ENCODE data around the gene GPR160.

DNA sequence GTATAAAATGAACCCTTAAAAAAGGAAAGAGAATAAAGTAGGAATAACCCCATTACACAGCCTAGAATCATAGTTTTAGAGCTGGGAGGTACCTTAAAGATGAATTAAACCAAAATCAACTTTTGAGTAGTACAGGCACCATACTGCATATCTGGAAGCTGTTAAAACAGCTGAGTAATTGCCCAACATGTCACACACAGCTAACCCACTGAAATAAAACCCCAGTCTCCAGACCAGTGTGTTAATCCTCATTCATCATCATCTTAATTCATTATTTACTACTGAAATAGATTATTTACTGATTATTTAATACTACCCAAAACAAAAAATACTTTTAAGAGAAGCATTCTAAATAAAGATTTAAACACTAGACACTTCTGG lies 52.8 kb downstream of the GPR160 start:
- TF ChIP-seq CTCF (IDR thresholded peaks at IDR 0.05) (no peak), POLR2AphosphoS5 (IDR thresholded peaks at IDR 0.05) (no peak)
